ENCODE results near the gene NDUFV1. TPM values are rescaled to one million over a fixed set of nuclear protein-coding genes. Genes with fewer than 3 reads are reported as not detected.

NDUFV1 gene
- total RNA-seq, 1 experiment from 2014 or later, result 216 TPM

- Mint-ChIP-seq H3K27me3 (ENCODE audit: unreplicated experiment) (no peaks in the 10 kb centered on the region), H3K36me3 (ENCODE audit: insufficient read depth, unreplicated experiment) (peaks cover 60% of the 10 kb centered on the region), H3K4me3 (ENCODE audit: low read depth, unreplicated experiment) (peak overlapping the region; percentile 77), H3K4me1 (ENCODE audit: low read depth, unreplicated experiment) (peaks cover 64% of the 10 kb centered on the region), H3K27ac (ENCODE audit: unreplicated experiment) (peak overlapping the region; percentile 74), H3K9me3 (ENCODE audit: low read depth, unreplicated experiment) (no peaks in the 10 kb centered on the region)
- CTCF ChIA-PET, result interaction anchor here (0.9 kb wide), 1 partner anchor 17 kb away, joined by 5 read pairs; no protein-coding TSS in a partner anchor
- DNase-seq, result peak; percentile 68
- intact Hi-C loops (cut with micrococcal nuclease; ENCODE audit: unreplicated experiment), result no loop called here
- no TSS peak for BruUV-seq (replicated peaks)
- TF ChIP-seq, protein P1, sequence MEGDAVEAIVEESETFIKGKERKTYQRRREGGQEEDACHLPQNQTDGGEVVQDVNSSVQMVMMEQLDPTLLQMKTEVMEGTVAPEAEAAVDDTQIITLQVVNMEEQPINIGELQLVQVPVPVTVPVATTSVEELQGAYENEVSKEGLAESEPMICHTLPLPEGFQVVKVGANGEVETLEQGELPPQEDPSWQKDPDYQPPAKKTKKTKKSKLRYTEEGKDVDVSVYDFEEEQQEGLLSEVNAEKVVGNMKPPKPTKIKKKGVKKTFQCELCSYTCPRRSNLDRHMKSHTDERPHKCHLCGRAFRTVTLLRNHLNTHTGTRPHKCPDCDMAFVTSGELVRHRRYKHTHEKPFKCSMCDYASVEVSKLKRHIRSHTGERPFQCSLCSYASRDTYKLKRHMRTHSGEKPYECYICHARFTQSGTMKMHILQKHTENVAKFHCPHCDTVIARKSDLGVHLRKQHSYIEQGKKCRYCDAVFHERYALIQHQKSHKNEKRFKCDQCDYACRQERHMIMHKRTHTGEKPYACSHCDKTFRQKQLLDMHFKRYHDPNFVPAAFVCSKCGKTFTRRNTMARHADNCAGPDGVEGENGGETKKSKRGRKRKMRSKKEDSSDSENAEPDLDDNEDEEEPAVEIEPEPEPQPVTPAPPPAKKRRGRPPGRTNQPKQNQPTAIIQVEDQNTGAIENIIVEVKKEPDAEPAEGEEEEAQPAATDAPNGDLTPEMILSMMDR (IDR thresholded peaks at IDR 0.05; ENCODE audit: unreplicated experiment), result no peak
These were observed 25.3 kb upstream of the NDUFV1 start for GRCh38 chr11:67581469-67581868.

DNA sequence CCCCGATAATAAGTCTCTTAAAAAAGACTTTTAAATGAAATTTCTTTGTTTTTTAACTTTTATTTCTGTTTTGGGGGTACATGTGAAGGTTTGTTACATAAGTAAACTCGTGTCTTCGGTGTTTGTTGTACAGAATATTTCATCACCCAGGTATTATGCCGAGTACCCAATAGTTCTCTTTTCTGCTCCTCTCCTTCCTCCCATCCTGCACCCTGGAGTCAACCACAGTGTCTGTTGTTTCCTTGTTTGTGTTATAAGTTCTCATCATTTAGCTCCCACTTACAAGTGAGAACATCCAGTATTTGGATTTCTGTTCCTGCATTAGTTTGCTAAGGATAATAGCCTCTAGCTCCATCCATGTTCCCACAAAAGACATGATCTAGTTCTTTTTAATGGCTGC is 24.7 kb upstream of the NDUFV1 start:
- H3K9me3 Mint-ChIP-seq (ENCODE audit: low read depth, unreplicated experiment), result no peaks in the 10 kb centered on the region
- TF ChIP-seq, protein P1 (IDR thresholded peaks at IDR 0.05; ENCODE audit: unreplicated experiment), result no peak
- peak overlapping the region; percentile 74 for H3K27ac Mint-ChIP-seq (ENCODE audit: unreplicated experiment)
- CTCF ChIA-PET, result interaction anchor here (0.9 to 3.1 kb wide), 4 partner anchors 9 to 99 kb away, joined by 3 to 13 read pairs (median 7); partner anchors contain the start of genes AIP and NUDT8
- peaks cover 67% of the 10 kb centered on the region for H3K4me1 Mint-ChIP-seq (ENCODE audit: low read depth, unreplicated experiment)
- H3K4me3 Mint-ChIP-seq (ENCODE audit: low read depth, unreplicated experiment), result peak overlapping the region; percentile 77
- H3K36me3 Mint-ChIP-seq (ENCODE audit: insufficient read depth, unreplicated experiment), result peaks cover 66% of the 10 kb centered on the region
- DNase-seq, result no peak
- H3K27me3 Mint-ChIP-seq (ENCODE audit: unreplicated experiment), result no peaks in the 10 kb centered on the region
- intact Hi-C loops (cut with micrococcal nuclease; ENCODE audit: unreplicated experiment), result loop anchor here (2.0 kb wide), 1 partner anchor 75 kb away; no protein-coding TSS in a partner anchor
- no TSS peak for BruUV-seq (replicated peaks)

- Mint-ChIP-seq H3K36me3 (ENCODE audit: insufficient read depth, unreplicated experiment) (peaks cover 73% of the 10 kb centered on the region), H3K27ac (ENCODE audit: unreplicated experiment) (peak within 1 kb of the TSS; percentile 74), H3K27me3 (ENCODE audit: unreplicated experiment) (no peaks in the 10 kb centered on the region), H3K4me3 (ENCODE audit: low read depth, unreplicated experiment) (peak within 1 kb of the TSS; percentile 77), H3K9me3 (ENCODE audit: low read depth, unreplicated experiment) (no peaks in the 10 kb centered on the region), H3K4me1 (ENCODE audit: low read depth, unreplicated experiment) (peaks cover 61% of the 10 kb centered on the region)
- TF ChIP-seq, protein P1 (IDR thresholded peaks at IDR 0.05; ENCODE audit: unreplicated experiment), result peak; percentile 60
- intact Hi-C loops (cut with micrococcal nuclease; ENCODE audit: unreplicated experiment), result loop anchor here (2.0 kb wide), 1 partner anchor 77 kb away; no protein-coding TSS in a partner anchor
- peak; percentile 94 for DNase-seq
- CTCF ChIA-PET, result interaction anchor here (1.1 to 3.1 kb wide), 4 partner anchors 11 to 101 kb away, joined by 3 to 13 read pairs (median 6); partner anchors contain the start of genes AIP and NUDT8
- no TSS peak for BruUV-seq (replicated peaks)
These were observed 23.2 kb upstream of the NDUFV1 start, which contains the start of gene GSTP1 for GRCh38 chr11:67583247-67584204. Gene GSTP1, plus strand, starts transcription at chr11:67583812. Its CDS starts 32 bp downstream, at chr11:67583844.

DNA sequence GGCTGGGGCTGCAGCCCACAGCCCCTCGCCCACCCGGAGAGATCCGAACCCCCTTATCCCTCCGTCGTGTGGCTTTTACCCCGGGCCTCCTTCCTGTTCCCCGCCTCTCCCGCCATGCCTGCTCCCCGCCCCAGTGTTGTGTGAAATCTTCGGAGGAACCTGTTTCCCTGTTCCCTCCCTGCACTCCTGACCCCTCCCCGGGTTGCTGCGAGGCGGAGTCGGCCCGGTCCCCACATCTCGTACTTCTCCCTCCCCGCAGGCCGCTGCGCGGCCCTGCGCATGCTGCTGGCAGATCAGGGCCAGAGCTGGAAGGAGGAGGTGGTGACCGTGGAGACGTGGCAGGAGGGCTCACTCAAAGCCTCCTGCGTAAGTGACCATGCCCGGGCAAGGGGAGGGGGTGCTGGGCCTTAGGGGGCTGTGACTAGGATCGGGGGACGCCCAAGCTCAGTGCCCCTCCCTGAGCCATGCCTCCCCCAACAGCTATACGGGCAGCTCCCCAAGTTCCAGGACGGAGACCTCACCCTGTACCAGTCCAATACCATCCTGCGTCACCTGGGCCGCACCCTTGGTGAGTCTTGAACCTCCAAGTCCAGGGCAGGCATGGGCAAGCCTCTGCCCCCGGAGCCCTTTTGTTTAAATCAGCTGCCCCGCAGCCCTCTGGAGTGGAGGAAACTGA is 22.4 kb upstream of the NDUFV1 start:
- CTCF ChIA-PET, result interaction anchor here (1.1 to 3.1 kb wide), 3 partner anchors 12 to 45 kb away, joined by 4 to 13 read pairs (median 9); partner anchors contain the start of gene NUDT8
- TSS peak; percentile 58 for BruUV-seq (replicated peaks)
- intact Hi-C loops (cut with micrococcal nuclease; ENCODE audit: unreplicated experiment), result no loop called here
- TF ChIP-seq, protein P1 (IDR thresholded peaks at IDR 0.05; ENCODE audit: unreplicated experiment), result no peak
- H3K4me3 Mint-ChIP-seq (ENCODE audit: low read depth, unreplicated experiment), result peak overlapping the region; percentile 77
- peak; percentile 68 for DNase-seq
- peaks cover 55% of the 10 kb centered on the region for H3K4me1 Mint-ChIP-seq (ENCODE audit: low read depth, unreplicated experiment)
- peaks cover 76% of the 10 kb centered on the region for H3K36me3 Mint-ChIP-seq (ENCODE audit: insufficient read depth, unreplicated experiment)
- H3K27me3 Mint-ChIP-seq (ENCODE audit: unreplicated experiment), result no peaks in the 10 kb centered on the region
- peak overlapping the region; percentile 60 for H3K27ac Mint-ChIP-seq (ENCODE audit: unreplicated experiment)
- no peaks in the 10 kb centered on the region for H3K9me3 Mint-ChIP-seq (ENCODE audit: low read depth, unreplicated experiment)

All from Calu3 (cell line).